IMR-90 (cell line): Measurements from ENCODE around the gene CPNE4. TPM values are rescaled to one million over a fixed set of nuclear protein-coding genes. Genes with fewer than 3 reads are reported as not detected.

Experiments used
- ATAC-seq: fragments of 200-7000 bp; cut with Tn5 transposase; 2 replicates; pipeline ENCODE4 v1.9.1; 2020; ENCODE audit warnings: low read depth, mild to moderate bottlenecking, moderate library complexity
- BruUV-seq: library from RNA; stranded (reverse); fragments of 400-500 nt; replicated peaks from 2 replicates; lab custom pipeline; 2021; lab: Mats Ljungman, UMichigan
- CTCF ChIA-PET: fragments of 300-600 bp; formaldehyde crosslinking; extraction: SDS; loops from one replicate; lab custom pipeline; 2021; ENCODE audit warnings: antibody characterized with exemption; lab: Yijun Ruan, JAX
- POLR2A ChIA-PET: fragments of 300-600 bp; sonication (Branson Sonifier 250); formaldehyde crosslinking; loops from one replicate; lab custom pipeline; 2022; ENCODE audit warnings: antibody characterized with exemption; ENCODE audit not compliant: unreplicated experiment; lab: Charles Lee
- DNase-seq: peaks from one replicate; pipeline ENCODE4 v3.0.0; 2013
- H2AFZ ChIP-seq: replicated peaks from 2 replicates; pipeline ENCODE3; 2013; ENCODE audit warnings: low read length, mild to moderate bottlenecking; ENCODE audit not compliant: poor library complexity
- H2AK5ac ChIP-seq: 2 replicates; pipeline ENCODE4 v1.6.1; 2013; ENCODE audit warnings: low read depth, low read length, inconsistent platforms
- H2AK9ac ChIP-seq: replicated peaks from 2 replicates; pipeline ENCODE3; 2013; ENCODE audit warnings: mild to moderate bottlenecking, low read depth, low read length, moderate library complexity; ENCODE audit not compliant: poor library complexity
- H2BK120ac ChIP-seq: 2 replicates; pipeline ENCODE4 v1.6.1; 2013; ENCODE audit warnings: low read depth, low read length, inconsistent platforms
- H2BK15ac ChIP-seq: 3 replicates; pipeline ENCODE4 v1.6.1; 2013; ENCODE audit warnings: low read depth, low read length, inconsistent platforms
- H2BK20ac ChIP-seq: 2 replicates; pipeline ENCODE4 v1.6.1; 2013; ENCODE audit warnings: low read depth, mild to moderate bottlenecking, inconsistent platforms, low read length, moderate library complexity
- H2BK5ac ChIP-seq: 2 replicates; pipeline ENCODE4 v1.6.1; 2013; ENCODE audit warnings: mild to moderate bottlenecking, low read depth, low read length, inconsistent platforms; ENCODE audit not compliant: poor library complexity, severe bottlenecking
- H3K14ac ChIP-seq: replicated peaks from 2 replicates; pipeline ENCODE4 v1.6.1; 2013; ENCODE audit warnings: low read depth, low read length, inconsistent platforms
- H3K18ac ChIP-seq: 2 replicates; pipeline ENCODE4 v1.6.1; 2013; ENCODE audit warnings: low read depth, low read length, control low read depth
- H3K23ac ChIP-seq: 2 replicates; pipeline ENCODE4 v1.6.1; 2013; ENCODE audit warnings: low read depth, low read length, inconsistent platforms
- H3K27ac ChIP-seq: 2 replicates; pipeline ENCODE4 v1.5.1; 2013; ENCODE audit warnings: mild to moderate bottlenecking, control low read depth, low read length; ENCODE audit not compliant: insufficient read depth
- H3K27me3 ChIP-seq: 2 replicates; pipeline ENCODE4 v1.6.1; 2013; ENCODE audit warnings: low read length; ENCODE audit not compliant: control insufficient read depth, insufficient read depth
- H3K36me3 ChIP-seq: 2 replicates; pipeline ENCODE4 v1.6.1; 2013; ENCODE audit warnings: low read length, mixed read lengths; ENCODE audit not compliant: control insufficient read depth, insufficient read depth
- H3K4ac ChIP-seq: 2 replicates; pipeline ENCODE4 v1.6.1; 2013; ENCODE audit warnings: low read depth, low read length, inconsistent platforms
- H3K4me1 ChIP-seq: 2 replicates; pipeline ENCODE4 v1.6.1; 2013; ENCODE audit warnings: low read length, mixed read lengths; ENCODE audit not compliant: control insufficient read depth, insufficient read depth
- H3K4me2 ChIP-seq: 2 replicates; pipeline ENCODE4 v1.6.1; 2013; ENCODE audit warnings: low read depth, mild to moderate bottlenecking, control low read depth, low read length, moderate library complexity
- H3K4me3 ChIP-seq: 2 replicates; pipeline ENCODE4 v1.5.1; 2013; ENCODE audit warnings: low read depth, mild to moderate bottlenecking, control low read depth, low read length, moderate library complexity; ENCODE audit not compliant: insufficient read depth
- H3K56ac ChIP-seq: 2 replicates; pipeline ENCODE4 v1.6.1; 2013; ENCODE audit warnings: low read length, inconsistent platforms; ENCODE audit not compliant: insufficient read depth; ENCODE audit errors: extremely low read depth
- H3K79me1 ChIP-seq, 2 experiments: 2 replicates each; pipeline ENCODE4 v1.6.1; 2013; ENCODE audit warnings: low read length in 2 of 2, inconsistent platforms in 1 of 2, low read depth in 1 of 2
- H3K9ac ChIP-seq: 2 replicates; pipeline ENCODE4 v1.6.1; 2013; ENCODE audit warnings: low read depth, low read length, control low read depth
- H3K9me1 ChIP-seq: 2 replicates; pipeline ENCODE4 v1.6.1; 2013; ENCODE audit warnings: low read length, inconsistent platforms; ENCODE audit not compliant: insufficient read depth
- H3K9me3 ChIP-seq: 2 replicates; pipeline ENCODE4 v1.6.1; 2013; ENCODE audit warnings: low read length; ENCODE audit not compliant: control insufficient read depth, insufficient read depth
- H4K20me1 ChIP-seq: 2 replicates; pipeline ENCODE4 v1.6.1; 2013; ENCODE audit warnings: low read length, inconsistent platforms; ENCODE audit not compliant: insufficient read depth
- H4K5ac ChIP-seq: 2 replicates; pipeline ENCODE4 v1.6.1; 2013; ENCODE audit warnings: mild to moderate bottlenecking, low read depth, low read length, control low read depth
- H4K8ac ChIP-seq, 2 experiments: 2 replicates each; pipeline ENCODE4 v1.6.1; 2013; ENCODE audit warnings: low read depth in 2 of 2, low read length in 2 of 2, control low read depth in 1 of 2, inconsistent platforms in 1 of 2
- H4K91ac ChIP-seq: 2 replicates; pipeline ENCODE4 v1.6.1; 2013; ENCODE audit warnings: low read depth, low read length, inconsistent platforms; ENCODE audit not compliant: insufficient read depth
- FOS ChIP-seq: fragments of 150-350 bp; IDR thresholded peaks from 2 replicates; pipeline ENCODE4 v1.6.1; 2016; ENCODE audit warnings: low read depth, low read length
- POLR2A ChIP-seq: IDR thresholded peaks from 2 replicates; pipeline ENCODE4 v1.6.1; 2012; ENCODE audit warnings: mild to moderate bottlenecking, low read depth, low read length
- RAD21 ChIP-seq: IDR thresholded peaks from 2 replicates; pipeline ENCODE4 v1.6.1; 2012; ENCODE audit warnings: low read length, improper control_type of control experiment
- WGBS, 2 experiments: methylation state at CpG; one replicate each; pipeline versions ENCODE4 v1.1.5 to v1.1.7; 2013; ENCODE audit warnings: missing lambda C conversion rate in 2 of 2; ENCODE audit not compliant: insufficient read length in 1 of 2; ENCODE audit errors: extremely low coverage in 2 of 2; 5-methylcytosine and 5-hydroxymethylcytosine counted together
- dilution Hi-C: fragments of 300-500 bp; cut with HindIII; formaldehyde crosslinking; loops from one replicate; pipeline ENCODE4 v1.14.3; 2018; ENCODE audit warnings: low sequenced_read_pairs; ENCODE audit not compliant: unreplicated experiment
- in situ Hi-C: fragments of 300-500 bp; cut with MboI; formaldehyde crosslinking; loops from 3 replicates; pipeline ENCODE4 v1.14.3; 2019; ENCODE audit warnings: low sequenced_read_pairs, inconsistent platforms, mixed read lengths
- intact Hi-C: fragments of 100-400 bp; cut with micrococcal nuclease; formaldehyde crosslinking; loops from 2 replicates; pipeline ENCODE4 v1.10.0; 2022
- polyA plus RNA-seq, 3 experiments: library from polyadenylated mRNA; depleted of rRNA; stranded (reverse); fragments of >200 nt; gene quantifications; 2 replicates each; pipeline ENCODE4 v1.2.3, GENCODE V29; 2012; ENCODE audit warnings: low replicate concordance in 1 of 3
- total RNA-seq: library from RNA; depleted of rRNA; stranded (reverse); fragments of >200 nt; gene quantifications from 2 replicates; pipeline ENCODE4 v1.2.3, GENCODE V29; 2012

CPNE4 gene
- total and polyA plus RNA-seq, 2 of the 4 experiments (the other 2 are of a cell fraction), result not detected

- H2AFZ ChIP-seq, result no peak overlapping the region
- no peak overlapping the region for H3K4me2 ChIP-seq
- H3K36me3 ChIP-seq, result no peaks in the 10 kb centered on the region
- H2BK20ac ChIP-seq, result no peak overlapping the region
- WGBS, 2 experiments, result no CpG with 5 or more reads among the region's 1 CpG
- H3K9me1 ChIP-seq, result no peaks in the 10 kb centered on the region
- H4K5ac ChIP-seq, result no peak overlapping the region
- H4K20me1 ChIP-seq, result no peaks in the 10 kb centered on the region
- no peak overlapping the region for H2BK120ac ChIP-seq
- no peak overlapping the region for H2BK15ac ChIP-seq
- no peak overlapping the region for H4K91ac ChIP-seq
- H3K4me1 ChIP-seq, result no peaks in the 10 kb centered on the region
- no peak overlapping the region for H3K23ac ChIP-seq
- no peak overlapping the region for H4K8ac ChIP-seq
- H3K9me3 ChIP-seq, result no peaks in the 10 kb centered on the region
- no TSS peak for BruUV-seq
- H2AK5ac ChIP-seq, result no peak overlapping the region
- dilution Hi-C loops, result no loop called here
- H3K14ac ChIP-seq, result no peak overlapping the region
- no peak overlapping the region for H3K56ac ChIP-seq
- no peak overlapping the region for H3K4ac ChIP-seq
- no peaks in the 10 kb centered on the region for H3K79me1 ChIP-seq
- no peak for TF ChIP-seq RAD21
- TF ChIP-seq FOS, result no peak
- no peak for TF ChIP-seq POLR2A
- POLR2A ChIA-PET, result no interaction called here
- H3K27ac ChIP-seq, result no peak overlapping the region
- no peak overlapping the region for H3K9ac ChIP-seq
- H2BK5ac ChIP-seq, result no peak overlapping the region
- no peak overlapping the region for H3K18ac ChIP-seq
- H2AK9ac ChIP-seq, result no peak overlapping the region
- no peak for DNase-seq
- no peaks in the 10 kb centered on the region for H3K27me3 ChIP-seq
- CTCF ChIA-PET, result no interaction called here
- in situ Hi-C loops, result no loop called here
- ATAC-seq, result no peak
- intact Hi-C loops, result no loop called here
- no peak overlapping the region for H3K4me3 ChIP-seq
Measured at GRCh38 chr3:131812433-131812832, 222.4 kb downstream of the CPNE4 start.
